T-helper 2 cell treated with Interferon-gamma antibody and Interleukin-4, amounts not matched to agents 100 ng/mL and 5 ng/mL, for 36 hours (primary cell): ENCODE measurements around the gene PRPF18. TPM values are rescaled to one million over a fixed set of nuclear protein-coding genes. Genes with fewer than 3 reads are reported as not detected.
"Not testable (repeated sequence)": the region's sequence is repeated elsewhere in the genome, so short reads cannot be mapped to it uniquely, and the experiment has no call there.

Experiments used
- intact Hi-C: fragments of 100-400 bp; cut with micrococcal nuclease; formaldehyde crosslinking; loops from one replicate; pipeline ENCODE4 v1.15.1; 2023
- total RNA-seq: library from RNA; stranded (reverse); gene quantifications from 2 replicates; pipeline ENCODE4 v1.2.3, GENCODE V29; 2022

PRPF18 gene, protein sequence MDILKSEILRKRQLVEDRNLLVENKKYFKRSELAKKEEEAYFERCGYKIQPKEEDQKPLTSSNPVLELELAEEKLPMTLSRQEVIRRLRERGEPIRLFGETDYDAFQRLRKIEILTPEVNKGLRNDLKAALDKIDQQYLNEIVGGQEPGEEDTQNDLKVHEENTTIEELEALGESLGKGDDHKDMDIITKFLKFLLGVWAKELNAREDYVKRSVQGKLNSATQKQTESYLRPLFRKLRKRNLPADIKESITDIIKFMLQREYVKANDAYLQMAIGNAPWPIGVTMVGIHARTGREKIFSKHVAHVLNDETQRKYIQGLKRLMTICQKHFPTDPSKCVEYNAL
- 21.7 and 22.9 TPM in 2 replicates for total RNA-seq

DNA sequence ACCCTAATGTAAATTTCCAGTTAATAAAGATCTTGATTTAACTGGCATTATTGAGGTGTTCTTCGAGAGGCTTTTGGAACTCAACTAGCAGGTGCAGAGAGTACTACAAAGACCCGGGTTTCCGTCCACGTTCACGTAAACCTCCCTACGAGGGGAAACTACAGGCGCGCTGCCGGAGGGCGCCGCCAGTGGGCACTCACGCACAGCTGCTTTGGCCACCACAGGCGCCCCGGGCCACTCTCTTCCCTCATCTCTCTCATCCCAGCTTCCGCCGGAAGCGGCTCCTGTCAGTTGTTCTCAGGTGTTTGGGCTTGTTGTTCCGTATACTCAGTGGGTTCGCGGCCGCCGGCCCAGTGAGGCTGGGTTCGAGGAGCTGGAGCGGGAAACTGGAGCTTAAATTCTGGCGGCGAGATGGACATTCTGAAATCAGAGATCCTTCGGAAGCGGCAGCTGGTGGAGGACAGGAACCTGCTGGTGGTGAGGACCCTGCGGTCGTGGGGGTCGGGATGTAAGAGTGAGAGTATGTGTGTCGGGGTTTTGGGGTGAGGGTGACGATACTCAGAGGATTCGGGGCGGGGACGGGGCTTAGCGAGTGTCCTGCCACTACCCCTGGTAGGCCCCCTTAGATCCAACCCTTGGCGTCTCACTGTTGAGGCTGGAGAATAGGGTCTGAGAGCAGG lies at the start of gene PRPF18:
PRPF18 (plus strand) TSS at position 290 of the 680 bp plus-strand sequence; CDS start at position 412, 122 bp downstream.
- intact Hi-C loops: loop anchor here (1.0 to 5.0 kb wide), 3 partner anchors 200 to 285 kb away; partner anchors contain the start of gene PHYH

DNA sequence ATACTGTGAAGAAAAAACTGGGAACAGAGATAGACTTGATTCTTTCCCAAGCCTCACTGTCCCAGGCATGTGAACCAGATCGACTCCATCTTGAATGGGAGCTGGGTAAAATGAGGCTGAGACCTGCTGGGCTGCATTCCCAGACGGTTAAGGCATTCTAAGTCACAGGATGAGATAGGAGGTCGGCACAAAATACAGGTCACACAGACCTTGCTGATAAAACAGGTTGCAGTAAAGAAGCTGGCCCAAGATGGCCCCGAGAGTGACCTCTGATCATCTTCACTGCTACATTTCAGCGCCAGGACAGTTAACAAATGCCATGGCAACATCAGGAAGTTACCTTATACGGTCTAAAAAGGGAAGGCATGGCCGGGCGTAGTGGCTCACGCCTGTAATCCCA lies 48.8 kb upstream of the PRPF18 start:
- intact Hi-C loops: not testable (repeated sequence)

DNA sequence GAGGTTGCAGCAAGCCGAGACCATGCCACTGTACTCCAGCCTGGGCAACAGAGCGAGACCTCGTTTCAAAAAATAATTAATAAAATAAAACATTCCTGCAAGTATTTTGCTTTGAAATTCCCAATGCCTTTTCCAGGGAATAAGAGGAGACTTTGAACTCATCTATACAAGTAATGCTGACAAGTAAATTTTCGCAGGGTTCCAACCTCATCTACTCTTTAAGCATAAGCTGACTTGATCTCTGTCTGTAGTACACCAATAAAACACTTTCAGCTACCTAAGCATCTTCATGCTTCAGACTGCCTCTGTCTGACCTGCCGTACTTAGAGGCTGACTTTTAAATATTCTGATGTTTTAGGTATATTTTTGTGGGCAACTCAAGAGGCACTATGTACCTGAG lies 44.2 kb upstream of the PRPF18 start:
- intact Hi-C loops: no loop called here

DNA sequence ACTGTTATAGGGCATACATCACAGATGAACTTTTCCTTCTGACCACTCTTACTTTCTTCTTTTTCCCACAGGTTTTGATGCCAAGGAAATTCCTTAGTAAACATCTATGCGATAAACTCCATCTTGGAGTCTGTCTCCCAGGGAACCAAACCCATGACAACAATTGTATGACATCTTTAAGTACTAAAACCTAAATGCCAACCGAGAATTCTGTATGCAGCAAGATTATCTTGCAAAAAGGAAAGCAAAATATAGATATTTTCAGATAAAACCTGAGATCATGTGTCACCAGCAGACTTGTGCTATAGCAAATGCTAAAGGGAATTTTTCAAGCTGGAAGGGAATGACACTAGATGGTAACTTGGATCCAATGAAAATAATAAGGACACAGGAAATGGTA lies 36.0 kb upstream of the PRPF18 start:
- intact Hi-C loops: no loop called here

DNA sequence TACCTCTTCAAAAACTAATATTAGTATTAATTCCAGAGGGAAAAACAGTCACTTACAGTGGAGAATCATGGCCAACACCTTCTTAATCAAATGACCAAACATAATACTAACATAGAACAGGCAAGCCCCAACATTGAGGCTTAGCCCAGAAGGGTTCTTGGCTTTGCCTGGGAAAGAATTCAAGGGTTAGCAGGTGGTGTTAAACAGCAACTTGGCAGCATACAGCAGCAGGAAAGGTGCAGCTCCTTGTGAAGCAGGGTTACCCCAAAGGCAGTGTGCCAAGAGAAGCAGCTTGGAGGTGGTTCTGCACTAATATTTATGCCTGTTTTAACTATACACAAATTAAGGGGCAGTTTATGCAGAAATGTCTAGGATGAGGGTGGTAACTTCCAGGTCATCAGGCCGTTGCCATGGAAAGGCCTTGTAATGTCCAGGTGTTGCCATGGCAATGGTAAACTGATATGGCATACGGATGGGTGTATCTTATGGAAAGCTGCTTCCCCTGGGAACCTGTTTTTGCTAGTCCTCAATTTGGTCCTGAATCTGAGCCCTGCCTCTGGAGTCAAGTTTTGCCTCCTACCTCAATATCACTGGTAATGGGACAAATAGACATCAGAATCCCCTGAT lies 30.8 kb upstream of the PRPF18 start:
- intact Hi-C loops: no loop called here

DNA sequence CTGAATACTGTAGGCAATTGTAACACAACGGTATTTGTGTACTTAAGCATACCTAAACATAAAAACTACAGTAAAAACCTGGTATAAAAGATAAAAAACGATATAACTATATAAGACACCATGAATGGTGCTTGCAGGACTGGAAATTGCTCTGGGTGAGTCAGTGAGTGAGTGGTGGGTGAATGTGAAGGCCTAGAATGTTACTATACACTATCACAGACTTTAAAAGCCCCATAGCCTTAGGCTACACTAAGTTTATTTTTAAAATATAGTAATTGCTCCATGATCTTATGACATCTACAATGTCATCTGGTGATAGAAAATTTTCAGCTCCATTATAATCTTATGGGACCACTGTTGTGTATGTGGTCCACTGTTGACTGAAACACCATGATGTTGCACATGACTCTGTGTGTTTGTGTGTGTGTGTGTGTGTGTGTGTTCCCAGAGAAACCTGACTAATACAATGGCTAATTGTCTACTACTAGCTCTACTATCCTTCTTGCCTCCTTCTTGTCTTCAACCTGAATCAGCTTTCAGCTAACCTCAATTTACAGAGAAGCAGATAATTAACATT lies 27.6 kb upstream of the PRPF18 start:
- intact Hi-C loops: no loop called here

DNA sequence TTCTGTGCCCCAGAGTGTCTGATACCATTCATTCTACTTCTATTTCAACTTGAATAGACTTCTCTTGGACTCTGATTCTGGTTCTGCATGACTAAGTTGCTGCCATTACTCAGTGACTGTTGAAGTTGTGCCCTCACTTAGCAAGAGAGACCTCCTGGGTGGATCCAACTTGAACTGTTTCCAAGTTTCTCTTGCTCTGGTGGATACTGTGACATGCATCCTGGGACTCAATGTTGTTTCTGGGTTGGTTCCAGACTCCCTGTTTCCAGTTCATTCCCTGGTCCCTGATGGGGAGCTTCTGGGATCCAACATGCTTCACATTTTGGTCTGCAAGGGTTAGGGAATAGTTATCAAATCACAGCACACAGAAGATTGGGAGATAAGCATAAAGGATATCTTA lies 26.2 kb upstream of the PRPF18 start:
- intact Hi-C loops: no loop called here

DNA sequence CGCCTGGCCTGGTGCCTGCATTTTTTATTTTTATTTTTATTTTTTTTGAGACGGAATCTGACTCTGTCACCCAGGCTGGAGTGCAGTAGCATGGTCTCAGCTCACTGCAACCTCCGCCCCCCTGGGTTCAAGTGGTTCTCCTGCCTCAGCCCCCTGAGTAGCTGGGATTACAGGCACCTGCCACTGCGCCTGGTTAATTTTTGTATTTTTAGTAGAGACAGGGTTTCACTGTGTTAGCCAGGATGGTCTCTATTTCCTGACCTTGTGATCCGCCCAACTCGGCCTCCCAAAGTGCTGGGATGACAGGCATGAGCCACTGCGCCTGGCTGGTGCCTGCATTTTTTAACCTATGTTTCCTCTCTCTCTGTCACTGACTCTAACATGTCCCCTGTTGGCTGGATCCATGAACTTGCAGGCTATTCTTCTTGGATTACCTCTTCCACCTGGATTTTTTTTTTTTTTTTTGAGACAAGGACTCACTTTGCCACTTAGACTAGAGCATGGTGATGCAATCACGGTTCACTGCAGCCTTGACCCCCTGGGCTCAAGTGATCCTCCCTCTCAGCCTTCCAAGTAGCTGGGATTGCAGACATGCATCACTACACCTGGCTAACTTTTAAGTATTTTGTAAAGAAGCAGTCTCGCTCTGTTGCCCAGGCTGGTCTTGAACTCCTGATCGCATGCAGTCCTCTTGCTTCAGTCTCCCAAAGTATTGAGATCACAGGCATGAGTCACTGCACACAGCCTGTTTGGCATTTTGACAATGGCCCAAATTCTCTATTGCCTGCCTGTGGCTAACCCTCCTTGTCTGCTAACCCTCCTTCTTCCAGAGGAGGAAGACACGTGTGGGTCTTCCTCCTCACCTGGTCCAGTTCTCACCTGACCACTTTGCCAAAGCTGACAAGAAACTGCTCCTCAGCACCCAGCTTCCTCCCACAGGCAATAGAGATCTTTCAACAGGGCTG lies 23.0 kb upstream of the PRPF18 start:
- intact Hi-C loops: no loop called here

DNA sequence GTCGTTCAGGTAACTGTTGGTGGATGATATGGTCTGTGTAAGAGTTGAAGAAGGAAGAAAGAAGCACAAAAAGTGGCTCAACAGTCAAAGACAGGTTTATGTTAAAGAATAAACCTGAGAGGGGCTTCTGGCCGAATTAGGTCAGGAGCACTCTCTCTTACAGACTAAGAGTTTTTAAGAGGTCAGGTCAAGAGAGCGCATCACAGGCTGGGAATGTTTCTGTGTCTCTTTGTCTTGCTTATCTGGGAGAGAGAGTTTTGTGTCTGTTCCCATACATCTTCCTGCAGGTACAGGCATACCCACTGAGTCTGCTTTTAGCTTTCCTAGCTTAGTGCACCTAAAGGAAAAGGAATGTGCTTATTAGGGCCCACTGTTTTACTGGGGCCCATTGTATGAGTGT lies 22.2 kb upstream of the PRPF18 start:
- intact Hi-C loops: no loop called here

DNA sequence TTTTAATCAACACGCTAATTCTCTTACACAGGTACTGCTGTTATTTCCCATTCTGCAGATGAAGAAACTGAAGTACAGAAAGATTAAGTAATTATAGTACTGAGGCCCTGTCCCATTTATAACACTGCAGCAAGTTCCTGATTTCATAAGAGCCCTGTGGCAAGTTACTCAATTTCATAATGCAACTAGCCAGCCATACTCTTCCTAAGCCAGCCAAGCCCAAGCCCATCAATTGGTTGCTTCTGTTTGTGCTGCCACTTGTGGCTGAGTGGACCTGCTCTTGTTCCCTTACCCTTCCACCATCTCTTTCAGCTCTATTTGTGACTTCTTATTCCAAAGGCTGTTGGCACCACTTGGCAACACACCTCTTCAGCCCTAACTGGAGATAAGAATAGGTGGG lies 19.7 kb upstream of the PRPF18 start:
- intact Hi-C loops: no loop called here

DNA sequence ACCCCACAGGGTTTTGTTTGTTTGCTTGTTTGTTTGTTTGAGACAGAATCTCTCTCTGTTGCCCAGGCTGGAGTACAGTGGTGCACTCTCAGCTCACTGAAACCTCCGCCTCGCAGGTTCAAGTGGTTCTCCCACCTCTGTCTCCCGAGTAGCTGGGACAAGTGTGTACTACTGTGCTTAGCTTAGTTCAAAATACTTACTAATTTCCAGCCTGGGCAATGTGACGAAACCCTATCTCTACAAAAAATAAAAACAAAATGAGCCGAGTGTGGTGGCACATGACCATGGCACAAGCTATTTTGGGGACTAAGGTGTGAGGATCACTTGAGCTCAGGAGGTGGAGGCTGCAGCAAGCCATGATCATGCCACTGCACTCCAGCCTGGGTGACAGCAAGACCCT lies 15.2 kb upstream of the PRPF18 start:
- intact Hi-C loops: no loop called here

DNA sequence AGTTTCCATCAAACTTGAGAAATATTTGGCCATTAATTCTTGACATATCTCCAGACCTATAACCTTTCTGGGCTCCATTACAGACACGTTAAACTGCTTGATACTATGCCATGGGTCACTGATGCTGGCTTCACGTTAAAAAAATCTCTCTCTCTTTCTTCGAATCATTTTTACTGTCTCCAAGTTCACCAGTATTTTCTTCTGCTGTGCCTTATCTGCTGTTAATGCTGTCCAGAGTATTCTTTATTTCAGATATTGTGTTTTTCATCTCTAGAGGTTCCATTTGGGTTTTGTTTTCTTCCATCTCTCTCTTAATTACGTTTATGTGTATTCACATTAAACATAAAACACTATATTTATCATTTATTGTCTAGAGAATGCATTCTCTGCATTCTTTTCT lies 12.8 kb upstream of the PRPF18 start:
- intact Hi-C loops: no loop called here

DNA sequence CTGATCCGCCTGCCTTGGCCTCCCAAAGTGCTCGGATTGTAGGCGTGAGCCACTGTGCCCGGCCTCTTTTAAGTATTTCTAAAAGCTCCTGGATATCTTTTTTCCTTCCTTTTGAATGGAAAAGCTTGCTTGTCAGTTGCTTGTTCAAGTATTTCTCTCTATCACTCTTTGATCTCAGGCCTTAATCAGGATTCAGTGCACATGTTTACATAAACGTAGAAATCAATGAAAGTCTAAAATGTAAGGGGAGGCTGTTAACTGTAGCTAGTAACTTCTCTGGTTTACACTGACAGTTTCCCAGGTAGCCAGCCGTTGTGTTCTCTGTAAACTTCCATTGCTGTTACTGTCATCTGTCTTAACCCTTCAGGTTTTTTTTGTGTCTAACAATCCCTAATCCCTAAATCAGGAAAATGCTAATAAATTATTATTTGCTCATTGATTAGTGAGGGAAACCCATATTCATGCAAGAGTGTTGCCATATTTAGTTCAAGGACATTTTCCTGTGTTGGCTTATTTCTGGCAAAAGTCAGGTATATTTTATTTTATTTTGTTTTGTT lies 1.5 kb upstream of the PRPF18 start:
- intact Hi-C loops: loop anchor here (5.0 kb wide), 1 partner anchor 283 kb away; the partner anchor contains the start of gene PHYH

DNA sequence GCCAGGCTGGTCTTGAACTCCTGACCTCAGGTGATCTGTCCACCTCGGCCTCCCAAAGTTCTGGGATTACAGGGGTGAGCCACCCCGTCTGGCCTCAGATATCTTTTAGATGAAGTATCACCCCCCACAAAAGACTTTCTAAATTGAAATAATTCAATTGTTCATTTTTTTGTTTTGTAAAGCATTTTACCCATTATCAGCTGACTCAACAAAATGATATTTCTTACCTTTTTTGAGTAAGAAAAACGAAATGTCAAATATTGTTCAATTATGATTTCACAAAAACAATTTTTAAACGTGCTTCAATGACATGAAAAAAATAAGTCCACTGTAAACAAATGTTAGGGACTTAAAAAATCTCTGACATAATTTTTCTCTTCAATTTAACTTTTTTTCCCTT lies 822 bp upstream of the PRPF18 start:
- intact Hi-C loops: loop anchor here (1.0 to 5.0 kb wide), 3 partner anchors 201 to 284 kb away; partner anchors contain the start of gene PHYH

DNA sequence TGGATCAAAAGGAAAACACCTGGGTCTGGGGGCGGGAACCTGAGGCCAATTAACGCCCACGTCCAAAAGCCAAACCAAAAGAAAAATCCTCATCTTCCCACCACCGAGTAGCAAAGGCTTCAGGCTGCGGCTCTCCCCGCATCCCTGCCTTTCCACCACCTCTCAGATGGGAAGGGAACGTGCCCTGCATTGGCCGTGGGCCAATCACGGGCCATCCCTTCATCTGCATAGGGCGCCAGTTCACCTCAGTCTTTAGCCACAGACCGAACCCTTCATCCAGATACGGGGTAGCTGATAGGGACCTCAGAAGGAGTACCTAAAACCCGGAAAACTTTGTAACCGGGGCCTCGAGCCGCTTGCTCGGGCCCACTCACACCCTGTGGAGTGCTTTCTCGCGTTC lies 626 bp downstream of the PRPF18 start:
- intact Hi-C loops: loop anchor here (5.0 kb wide), 1 partner anchor 285 kb away; the partner anchor contains the start of gene PHYH

DNA sequence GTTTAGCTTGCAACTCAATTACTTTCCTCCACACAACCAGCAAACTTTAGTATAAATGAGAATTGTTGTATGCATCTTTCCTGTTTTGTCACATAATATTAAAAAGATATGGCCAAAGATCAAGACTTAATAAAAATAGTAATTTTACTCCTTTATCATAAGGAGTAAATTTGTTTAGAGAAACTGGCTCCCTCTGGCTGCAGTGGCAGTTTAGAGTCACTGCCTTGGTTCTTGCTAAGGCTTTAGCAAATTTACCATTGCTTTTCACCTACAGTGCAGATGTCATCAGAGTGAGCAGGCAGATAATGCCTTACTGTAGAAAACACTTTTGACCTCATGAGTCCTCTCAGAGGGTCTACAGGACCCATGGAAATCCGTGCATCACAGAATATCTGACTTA lies 2.6 kb downstream of the PRPF18 start:
- intact Hi-C loops: loop anchor here (5.0 kb wide), 1 partner anchor 287 kb away; the partner anchor contains the start of gene PHYH

DNA sequence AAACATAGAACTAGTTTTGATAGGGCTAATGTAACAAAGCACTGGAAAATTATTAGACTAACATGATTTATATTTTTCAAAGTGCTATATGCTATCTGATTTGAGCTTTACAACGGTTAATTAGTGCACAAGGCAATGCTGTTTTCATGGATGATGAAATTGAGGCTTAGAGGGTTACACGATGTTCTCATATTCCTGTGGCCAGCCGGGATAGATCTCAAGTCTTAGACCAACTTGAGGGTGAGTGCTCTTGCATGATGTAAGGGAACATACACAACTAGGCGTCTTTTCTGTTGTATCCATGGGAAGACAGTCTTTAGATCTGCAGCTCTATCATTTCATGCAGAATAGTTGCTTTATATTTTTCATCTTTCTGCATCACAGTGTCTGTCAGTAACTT lies 4.1 kb downstream of the PRPF18 start:
- intact Hi-C loops: no loop called here

DNA sequence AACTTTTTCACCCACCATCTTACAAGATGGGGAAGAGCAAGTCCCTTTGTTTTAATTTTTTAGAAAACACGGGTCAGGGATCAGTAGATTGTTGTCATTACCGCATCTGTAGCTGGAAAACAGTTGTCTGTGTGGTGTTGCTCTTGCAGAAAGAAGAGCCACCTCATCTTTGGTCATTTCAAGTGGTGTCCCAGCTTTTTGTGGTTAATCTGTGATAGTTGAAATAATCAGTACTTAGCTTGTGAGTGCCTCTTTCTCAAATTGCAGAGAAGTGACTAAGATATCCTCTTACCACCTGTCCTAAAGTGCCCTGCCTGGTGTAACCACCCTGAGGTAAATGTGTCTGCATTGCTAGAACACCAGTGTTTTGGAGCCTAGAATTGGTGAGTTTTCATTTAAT lies 5.5 kb downstream of the PRPF18 start:
- intact Hi-C loops: no loop called here

DNA sequence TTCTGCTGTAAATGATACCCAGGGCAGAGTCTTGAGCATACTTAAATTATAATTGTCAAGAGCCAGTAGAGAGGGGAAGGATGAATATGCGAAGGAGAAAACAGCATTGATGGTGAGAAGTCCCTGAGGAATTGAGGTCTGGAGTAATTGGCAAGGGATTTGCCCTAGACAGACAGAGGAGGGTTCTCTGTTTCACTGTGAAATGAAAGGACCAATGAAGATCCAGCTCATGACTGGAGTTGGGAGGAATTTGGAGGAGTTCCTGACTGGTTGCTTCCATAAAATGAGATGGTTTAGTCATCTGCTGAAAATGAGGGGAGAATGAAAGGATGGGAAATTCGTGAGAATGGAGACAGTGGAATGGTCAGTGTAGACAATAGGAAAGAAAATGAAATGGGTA lies 6.8 kb downstream of the PRPF18 start:
- intact Hi-C loops: no loop called here

DNA sequence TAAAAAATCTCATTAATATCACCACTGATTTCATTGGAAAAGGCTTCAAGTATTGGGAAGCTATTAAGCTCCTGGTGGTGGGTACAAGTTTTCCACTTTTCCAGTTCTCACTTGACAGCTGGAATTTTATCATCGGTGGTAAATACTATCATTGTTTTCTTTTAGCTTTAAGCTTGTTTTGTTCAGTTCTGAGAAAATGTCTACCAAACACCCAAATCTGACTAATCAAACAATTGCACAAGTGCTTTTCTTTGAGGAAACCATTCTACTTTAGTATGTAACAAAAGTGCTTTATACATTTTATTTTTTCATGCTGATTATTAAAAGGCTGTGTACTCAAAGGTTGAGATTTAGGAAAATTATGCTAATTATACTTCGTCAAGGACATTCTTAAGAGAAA lies 7.9 kb downstream of the PRPF18 start:
- intact Hi-C loops: no loop called here
